ENCODE results near the gene NEMF. TPM values are rescaled to one million over a fixed set of nuclear protein-coding genes. Genes with fewer than 3 reads are reported as not detected.

NEMF gene
- total RNA-seq, 1 donor from 2014 or later = 41.3 TPM

GRCh38 chr14:49861699-49862088 lies 9.1 kb upstream of the NEMF start:
- DNase-seq (ENCODE audit: low read depth) = peak; percentile 65
- TF ChIP-seq CTCF (conservative IDR thresholded peaks at IDR 0.05; ENCODE audit: low read depth, low read length) = no peak
- peak overlapping the region; percentile 95 for H3K4me3 ChIP-seq (ENCODE audit: low read depth, low read length)

GRCh38 chr14:49860988-49861698 lies 8.6 kb upstream of the NEMF start:
- no peak for DNase-seq (ENCODE audit: low read depth)
- H3K4me3 ChIP-seq (ENCODE audit: low read depth, low read length) = peak overlapping the region; percentile 95
- TF ChIP-seq CTCF (conservative IDR thresholded peaks at IDR 0.05; ENCODE audit: low read depth, low read length) = no peak

- H3K4me3 ChIP-seq (ENCODE audit: low read depth, low read length) = no peak overlapping the region
- no peak for TF ChIP-seq CTCF (conservative IDR thresholded peaks at IDR 0.05; ENCODE audit: low read depth, low read length)
- DNase-seq (ENCODE audit: low read depth) = no peak
These were observed 5.8 kb upstream of the NEMF start for GRCh38 chr14:49858383-49858782.

- H3K4me3 ChIP-seq (ENCODE audit: low read depth, low read length) = no peak overlapping the region
- DNase-seq (ENCODE audit: low read depth) = no peak
- TF ChIP-seq CTCF (conservative IDR thresholded peaks at IDR 0.05; ENCODE audit: low read depth, low read length) = no peak
These were observed 4.9 kb upstream of the NEMF start for GRCh38 chr14:49857427-49858003.

GRCh38 chr14:49853572-49854375 lies 1.2 kb upstream of the NEMF start:
- H3K4me3 ChIP-seq (ENCODE audit: low read depth, low read length) = peak overlapping the region; percentile 95
- peak; percentile 54 for DNase-seq (ENCODE audit: low read depth)
- peak; percentile 83 for TF ChIP-seq CTCF (conservative IDR thresholded peaks at IDR 0.05; ENCODE audit: low read depth, low read length)

GRCh38 chr14:49853158-49853477 lies 530 bp upstream of the NEMF start:
- H3K4me3 ChIP-seq (ENCODE audit: low read depth, low read length) = peak overlapping the region; percentile 95
- DNase-seq (ENCODE audit: low read depth) = no peak
- TF ChIP-seq CTCF (conservative IDR thresholded peaks at IDR 0.05; ENCODE audit: low read depth, low read length) = no peak
